Colonic mucosa (tissue), 4 donors: ENCODE results near the gene SCN8A. TPM values are rescaled to one million over a fixed set of nuclear protein-coding genes. Genes with fewer than 3 reads are reported as not detected.

Source experiments
- DNase-seq: peaks from one replicate; pipeline ENCODE4 v3.0.0-alpha.2; 2020
- H3K27ac ChIP-seq: fragments of 200-600 bp; one replicate; pipeline ENCODE4 v1.8.0; 2021
- H3K27me3 ChIP-seq: fragments of 200-600 bp; one replicate; pipeline ENCODE4 v1.8.0; 2021
- H3K36me3 ChIP-seq: fragments of 200-600 bp; one replicate; pipeline ENCODE4 v1.8.0; 2021
- H3K4me1 ChIP-seq: fragments of 200-600 bp; one replicate; pipeline ENCODE4 v1.8.0; 2021; ENCODE audit warnings: mild to moderate bottlenecking
- H3K4me3 ChIP-seq: fragments of 200-600 bp; one replicate; pipeline ENCODE4 v1.8.0; 2021
- H3K9ac ChIP-seq, 2 donors: one replicate each; pipeline ENCODE4 v1.7.0; 2013; ENCODE audit warnings: control low read depth in 2 of 2, low read depth in 2 of 2, low read length in 2 of 2
- H3K9me3 ChIP-seq: fragments of 200-600 bp; one replicate; pipeline ENCODE4 v1.8.0; 2021
- CTCF ChIP-seq: fragments of 200-600 bp; IDR thresholded peaks from one replicate; pipeline ENCODE4 v1.8.0; 2022; ENCODE audit warnings: antibody characterized with exemption, mild to moderate bottlenecking
- intact Hi-C: fragments of 100-400 bp; cut with DNase I; formaldehyde crosslinking; loops from one replicate; pipeline ENCODE4 v1.14.1; 2022
- total RNA-seq, 2 donors: library from RNA; stranded (reverse); fragmentation: NEBNext Ultra II Directional in 1 of 2; extraction: Animal tissue kit (Norgen Biotek cat#: 25700) in 1 of 2; gene quantifications; one replicate each; pipeline ENCODE4 v1.2.1, GENCODE V29; 2021
- donor health status: healthy.
- donor health status: DM: no; HTN: no; CAD: no.
- donor health status: DM: no; HTN: no; CAD: no.

Gene SCN8A
- total RNA-seq, 2 donors from 2014 or later, result 4.2 to 10.0 TPM

- no peaks in the 10 kb centered on the region for H3K27me3 ChIP-seq
- H3K4me3 ChIP-seq, result no peak overlapping the region
- no peak overlapping the region for H3K9ac ChIP-seq
- H3K27ac ChIP-seq, result no peak overlapping the region
- H3K36me3 ChIP-seq, result no peaks in the 10 kb centered on the region
- no peak for DNase-seq
- H3K4me1 ChIP-seq, result no peaks in the 10 kb centered on the region
- TF ChIP-seq CTCF, result no peak
- H3K9me3 ChIP-seq, result no peaks in the 10 kb centered on the region
- intact Hi-C loops, result no loop called here
Measured at GRCh38 chr12:51763743-51764142, 172.7 kb downstream of the SCN8A start.

GRCh38 chr12:51766067-51766676 lies 175.1 kb downstream of the SCN8A start:
- no peaks in the 10 kb centered on the region for H3K27me3 ChIP-seq
- no peak overlapping the region for H3K9ac ChIP-seq
- DNase-seq, result no peak
- no peak overlapping the region for H3K27ac ChIP-seq
- no peaks in the 10 kb centered on the region for H3K4me1 ChIP-seq
- H3K36me3 ChIP-seq, result no peaks in the 10 kb centered on the region
- TF ChIP-seq CTCF, result no peak
- intact Hi-C loops, result no loop called here
- H3K4me3 ChIP-seq, result no peak overlapping the region
- no peaks in the 10 kb centered on the region for H3K9me3 ChIP-seq

GRCh38 chr12:51771008-51771407 lies 180.0 kb downstream of the SCN8A start:
- Histone ChIP-seq H3K4me3 (no peak overlapping the region), H3K27me3 (no peaks in the 10 kb centered on the region), H3K9ac (no peak overlapping the region), H3K36me3 (no peaks in the 10 kb centered on the region), H3K9me3 (no peaks in the 10 kb centered on the region), H3K4me1 (no peaks in the 10 kb centered on the region), H3K27ac (no peak overlapping the region)
- no peak for DNase-seq
- TF ChIP-seq CTCF, result no peak
- intact Hi-C loops, result no loop called here

- no peak for TF ChIP-seq CTCF
- Histone ChIP-seq H3K9me3 (no peaks in the 10 kb centered on the region), H3K36me3 (no peaks in the 10 kb centered on the region), H3K27me3 (no peaks in the 10 kb centered on the region), H3K27ac (no peak overlapping the region), H3K4me3 (no peak overlapping the region), H3K4me1 (no peaks in the 10 kb centered on the region), H3K9ac (no peak overlapping the region)
- intact Hi-C loops, result no loop called here
- DNase-seq, result no peak
Measured at GRCh38 chr12:51773145-51773869, 182.3 kb downstream of the SCN8A start.

- DNase-seq, result no peak
- TF ChIP-seq CTCF, result no peak
- Histone ChIP-seq H3K9ac (no peak overlapping the region), H3K9me3 (no peaks in the 10 kb centered on the region), H3K36me3 (no peaks in the 10 kb centered on the region), H3K27me3 (no peaks in the 10 kb centered on the region), H3K4me3 (no peak overlapping the region), H3K27ac (no peak overlapping the region), H3K4me1 (no peaks in the 10 kb centered on the region)
- intact Hi-C loops, result no loop called here
Measured at GRCh38 chr12:51774933-51775332, 183.9 kb downstream of the SCN8A start.
